Cardiac muscle cell (in vitro differentiated cells and primary cell): Measurements from ENCODE around the gene CD300A. TPM values are rescaled to one million over a fixed set of nuclear protein-coding genes. Genes with fewer than 3 reads are reported as not detected.
A peak's percentile ranks its signal among the peaks of the same experiment; 100 is the strongest.

Source experiments
- DNase-seq, 2 donors: peaks; one replicate each; pipeline versions ENCODE4 v3.0.0 to v3.0.0-alpha.2; 2010 to 2017; ENCODE audit warnings: low read depth in 1 of 2, low spot score in 1 of 2
- H3K27ac ChIP-seq: fragments of 200-600 bp; sonication (generic); 2 replicates; pipeline ENCODE4 v1.5.1; 2016
- H3K27me3 ChIP-seq: fragments of 200-600 bp; sonication (generic); 2 replicates; pipeline ENCODE4 v1.6.0; 2016; ENCODE audit warnings: control low read depth
- H3K36me3 ChIP-seq: fragments of 200-600 bp; sonication (generic); 2 replicates; pipeline ENCODE4 v1.5.1; 2016; ENCODE audit warnings: control low read depth
- H3K4me1 ChIP-seq: fragments of 200-600 bp; sonication (generic); 2 replicates; pipeline ENCODE4 v1.8.1; 2017; ENCODE audit warnings: low read depth, mild to moderate bottlenecking, mixed run types
- H3K4me3 ChIP-seq: fragments of 200-600 bp; sonication (generic); 2 replicates; pipeline ENCODE4 v1.5.1; 2016; ENCODE audit warnings: mild to moderate bottlenecking
- H3K9me3 ChIP-seq: fragments of 200-600 bp; sonication (generic); 2 replicates; pipeline ENCODE4 v1.5.1; 2017; ENCODE audit warnings: low read depth, mild to moderate bottlenecking, control low read depth
- CTCF ChIP-seq: IDR thresholded peaks from 2 replicates; pipeline ENCODE4 v1.5.1; 2012; ENCODE audit warnings: low read depth, mild to moderate bottlenecking, low read length
- polyA plus RNA-seq: library from polyadenylated mRNA; unstranded; fragments of >200 nt; fragmentation: Nextera tagmentation; extraction: Ambion mirVana; gene quantifications from 2 replicates; pipeline ENCODE4 v1.2.1, GENCODE V29; 2016
- total RNA-seq: library from RNA; depleted of rRNA; stranded (reverse); fragments of >200 nt; gene quantifications from 2 replicates; pipeline ENCODE4 v1.2.3, GENCODE V29; 2016

Gene CD300A
- total and polyA plus RNA-seq, 2 experiments from 2014 or later: 2.6 to 2.7 TPM

GRCh38 chr17:74455025-74455545 lies 11.3 kb upstream of the CD300A start:
- Histone ChIP-seq H3K4me3 (no peak overlapping the region), H3K9me3 (no peaks in the 10 kb centered on the region), H3K27ac (no peak overlapping the region), H3K27me3 (peaks cover 6% of the 10 kb centered on the region), H3K4me1 (peaks cover 12% of the 10 kb centered on the region), H3K36me3 (no peaks in the 10 kb centered on the region)
- no peak for TF ChIP-seq CTCF
- DNase-seq: no peak

- Histone ChIP-seq H3K4me1 (peaks cover 12% of the 10 kb centered on the region), H3K27ac (no peak overlapping the region), H3K4me3 (no peak overlapping the region), H3K27me3 (peaks cover 6% of the 10 kb centered on the region), H3K36me3 (no peaks in the 10 kb centered on the region), H3K9me3 (no peaks in the 10 kb centered on the region)
- TF ChIP-seq CTCF: no peak
- no peak for DNase-seq
Measured at GRCh38 chr17:74455821-74456220, 10.6 kb upstream of the CD300A start.

GRCh38 chr17:74457146-74457819 lies 9.2 kb upstream of the CD300A start:
- no peak overlapping the region for H3K27ac ChIP-seq
- H3K27me3 ChIP-seq: peaks cover 6% of the 10 kb centered on the region
- no peak overlapping the region for H3K4me3 ChIP-seq
- no peaks in the 10 kb centered on the region for H3K9me3 ChIP-seq
- peak; percentile 82 to 85 for DNase-seq
- peaks cover 12% of the 10 kb centered on the region for H3K4me1 ChIP-seq
- no peaks in the 10 kb centered on the region for H3K36me3 ChIP-seq
- TF ChIP-seq CTCF: peak; percentile 92

- H3K4me3 ChIP-seq: no peak overlapping the region
- H3K27me3 ChIP-seq: peaks cover 6% of the 10 kb centered on the region
- H3K9me3 ChIP-seq: no peaks in the 10 kb centered on the region
- H3K36me3 ChIP-seq: no peaks in the 10 kb centered on the region
- no peak for TF ChIP-seq CTCF
- H3K4me1 ChIP-seq: peaks cover 12% of the 10 kb centered on the region
- H3K27ac ChIP-seq: no peak overlapping the region
- no peak for DNase-seq
Measured at GRCh38 chr17:74457820-74458166, 8.6 kb upstream of the CD300A start.

GRCh38 chr17:74458835-74459234 lies 7.6 kb upstream of the CD300A start:
- no peak for DNase-seq

More at GRCh38 chr17:74458835-74459234, 7.6 kb upstream of the CD300A start:
- peaks cover 6% of the 10 kb centered on the region for H3K27me3 ChIP-seq
- no peak overlapping the region for H3K27ac ChIP-seq
- TF ChIP-seq CTCF: no peak
- no peaks in the 10 kb centered on the region for H3K36me3 ChIP-seq
- peaks cover 12% of the 10 kb centered on the region for H3K4me1 ChIP-seq
- H3K9me3 ChIP-seq: no peaks in the 10 kb centered on the region
- no peak overlapping the region for H3K4me3 ChIP-seq
